Measurements from ENCODE around the gene BACE1-AS.

Gene BACE1-AS

GRCh38 chr11:117327567-117328374 lies 36.6 kb downstream of the BACE1-AS start, which contains the start of gene CEP164:
CEP164 (plus strand) TSS chr11:117327854; CDS start chr11:117338587, 10,733 bp downstream.
- peak; percentile 96 for DNase-seq

- DNase-seq = peak; percentile 19
Observed at GRCh38 chr11:117328375-117329010, 37.3 kb downstream of the BACE1-AS start.

DNA sequence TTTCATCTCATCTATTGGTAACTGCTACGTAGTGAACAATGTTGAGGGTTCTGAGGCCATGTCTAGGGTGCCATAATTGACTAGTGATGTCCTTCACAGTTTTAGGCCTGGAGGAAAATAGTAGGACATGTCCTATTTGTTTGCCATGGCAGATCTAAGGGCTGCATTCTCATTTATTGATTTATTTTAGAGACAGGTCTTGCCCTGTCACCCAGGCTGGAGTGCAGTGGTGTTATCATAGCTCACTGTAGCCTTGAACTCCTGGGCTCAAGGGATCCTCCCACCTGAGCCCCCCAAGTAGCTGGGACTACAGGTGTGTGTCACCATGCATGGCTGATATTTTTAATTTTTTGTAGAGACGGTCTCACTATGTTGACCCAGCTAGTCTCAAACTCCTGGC lies 41.7 kb downstream of the BACE1-AS start:
- DNase-seq = no peak

- no peak for DNase-seq
Observed at GRCh38 chr11:117333917-117334316, 42.8 kb downstream of the BACE1-AS start.

- DNase-seq = no peak
Observed at GRCh38 chr11:117334896-117335295, 43.8 kb downstream of the BACE1-AS start.

- no peak for DNase-seq
Observed at GRCh38 chr11:117335399-117335798, 44.3 kb downstream of the BACE1-AS start.

GRCh38 chr11:117337076-117337475 lies 45.9 kb downstream of the BACE1-AS start:
- no peak for DNase-seq
